NOMO-1 treated with DMSO at 0.1 percent for 48 hours (cell line): ENCODE measurements around the gene CTAGE8.
"Not testable (repeated sequence)": the region's sequence is repeated elsewhere in the genome, so short reads cannot be mapped to it uniquely, and the experiment has no call there.

Experiments used
- DNase-seq: peaks from one replicate; lab custom pipeline; 2025; ENCODE audit not compliant: unreplicated experiment; lab: John Stamatoyannopoulos, UW

Gene CTAGE8

GRCh38 chr7:144256112-144256511, 13.0 kb downstream of the CTAGE8 start:
- no peak for DNase-seq

- no peak for DNase-seq
These were observed 13.6 kb downstream of the CTAGE8 start for GRCh38 chr7:144255471-144255897.

- not testable (repeated sequence) for DNase-seq
These were observed 16.8 kb downstream of the CTAGE8 start for GRCh38 chr7:144252307-144252706.

GRCh38 chr7:144247674-144248330, 21.3 kb downstream of the CTAGE8 start:
- not testable (repeated sequence) for DNase-seq

- DNase-seq: not testable (repeated sequence)
These were observed 22.1 kb downstream of the CTAGE8 start for GRCh38 chr7:144246967-144247366.

- DNase-seq: not testable (repeated sequence)
These were observed 23.7 kb downstream of the CTAGE8 start for GRCh38 chr7:144245372-144245771.

GRCh38 chr7:144239365-144239764, 29.7 kb downstream of the CTAGE8 start, which contains the start of gene OR2A42:
TSS of gene OR2A42 (minus strand) at chr7:144239605. CDS start at chr7:144232843, 6,762 bp downstream.
- not testable (repeated sequence) for DNase-seq

- not testable (repeated sequence) for DNase-seq
These were observed 30.5 kb downstream of the CTAGE8 start for GRCh38 chr7:144238530-144239082.

- DNase-seq: not testable (repeated sequence)
These were observed 36.0 kb downstream of the CTAGE8 start for GRCh38 chr7:144233039-144233438.

GRCh38 chr7:144231027-144231426, 38.1 kb downstream of the CTAGE8 start:
- not testable (repeated sequence) for DNase-seq

GRCh38 chr7:144228810-144229209, 40.3 kb downstream of the CTAGE8 start:
- not testable (repeated sequence) for DNase-seq

- DNase-seq: not testable (repeated sequence)
These were observed 42.2 kb downstream of the CTAGE8 start for GRCh38 chr7:144226866-144227265.

GRCh38 chr7:144223675-144224074, 45.4 kb downstream of the CTAGE8 start:
- not testable (repeated sequence) for DNase-seq

GRCh38 chr7:144220531-144220930, 48.6 kb downstream of the CTAGE8 start:
- not testable (repeated sequence) for DNase-seq

GRCh38 chr7:144219149-144219548, 49.9 kb downstream of the CTAGE8 start:
- DNase-seq: not testable (repeated sequence)

- DNase-seq: not testable (repeated sequence)
These were observed 50.5 kb downstream of the CTAGE8 start for GRCh38 chr7:144218581-144218980.

GRCh38 chr7:144217200-144217599, 51.9 kb downstream of the CTAGE8 start:
- DNase-seq: not testable (repeated sequence)
